ENCODE results near the gene EDC4. TPM values are rescaled to one million over a fixed set of nuclear protein-coding genes. Genes with fewer than 3 reads are reported as not detected.

The EDC4 gene
- total and polyA plus RNA-seq, 2 of the 13 experiments (the other 11 are each of a cell fraction or from before 2014, with no cell fraction given): 51.4 to 59.1 TPM

DNA sequence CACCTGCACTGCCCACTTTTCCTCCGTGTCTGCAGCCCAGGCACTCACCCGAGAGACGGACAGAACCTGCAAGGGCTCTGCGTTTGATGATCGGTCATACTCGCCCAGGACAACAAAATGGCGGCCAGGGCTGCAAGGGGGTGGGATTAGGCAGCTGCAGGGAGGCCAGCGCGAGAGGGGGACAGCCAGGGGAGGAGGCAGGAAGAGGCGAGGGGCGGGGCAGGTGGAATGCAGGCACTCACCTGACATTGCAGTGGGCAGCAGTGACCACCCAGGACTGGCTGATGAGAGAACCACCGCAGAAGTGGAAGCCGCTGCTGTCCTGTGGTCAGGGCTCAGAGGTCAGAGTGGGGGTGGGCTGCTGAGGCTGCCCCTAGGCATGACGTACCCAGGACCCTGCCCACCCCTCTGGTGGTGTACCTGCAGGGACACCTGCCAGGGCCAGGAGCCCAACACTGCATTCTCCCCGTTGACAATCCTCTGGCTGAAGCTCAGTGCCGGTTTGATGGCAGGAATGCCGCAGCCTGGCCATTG is 57.9 kb downstream of the EDC4 start:
- WGBS (ENCODE audit: low lambda C conversion rate): 96% methylated on average over 14 of the region's 17 CpGs
- ChIA-PET CTCF (ENCODE audit: low intra/inter-chr PET ratio, low total read pairs) (interaction anchor here (5.5 kb wide), 1 partner anchor 46 kb away, joined by 63 read pairs; the partner anchor contains the start of gene NRN1L), POLR2A (interaction anchor here (1.2 to 2.4 kb wide), 3 partner anchors 13 to 37 kb away, joined by 3 to 8 read pairs (median 4); partner anchors contain the start of gene LCAT)
- H3K36me3 ChIP-seq (replicated peaks in 1 of 2; ENCODE audit: control insufficient read depth in 1 of 2, insufficient read depth in 2 of 2, low read length in 2 of 2): peaks cover 18 to 27% of the 10 kb centered on the region in 2 experiments
- no peak overlapping the region for H3K9ac ChIP-seq (ENCODE audit: insufficient read depth, low read depth, low read length)
- in situ Hi-C loops (cut with HindIII; ENCODE audit: extremely low pct_ligation_motif_present, low pct_unique_long_range_greater_than_20kb): loop anchor here (10.0 kb wide), 1 partner anchor 266 kb away; the partner anchor contains the start of genes ACD, C16orf86, ENKD1 and PARD6A
- no peaks in the 10 kb centered on the region for H3K9me3 ChIP-seq (ENCODE audit: low read length)
- H2AFZ ChIP-seq (ENCODE audit: low read length): no peak overlapping the region
- no TSS peak for BruUV-seq (replicated peaks)
- no peaks in the 10 kb centered on the region; a peak in 1 of 5 replicates for H3K27me3 ChIP-seq (ENCODE audit: control insufficient read depth in 1 of 2, insufficient read depth in 2 of 2, low read length in 2 of 2)
- H3K4me2 ChIP-seq (ENCODE audit: low read depth, low read length): no peak overlapping the region
- no peak overlapping the region for H3K4me3 ChIP-seq (replicated peaks in 1 of 3; ENCODE audit: insufficient read depth in 1 of 3, low read depth in 2 of 3, low read length in 3 of 3)
- no peaks in the 10 kb centered on the region; the same call in 1 of the 2 replicates for H4K20me1 ChIP-seq (ENCODE audit: insufficient read depth, low read length)
- FAIRE-seq (no peak), DNase-seq (ENCODE audit: low spot score) (no peak), ATAC-seq (no peak)
- no peak overlapping the region for H3K27ac ChIP-seq (ENCODE audit: extremely low read length, insufficient read depth, low read length)
- peaks cover 19% of the 10 kb centered on the region for H3K4me1 ChIP-seq (ENCODE audit: insufficient read depth, low read length)
- TF ChIP-seq ARID4A (CRISPR knock-in tag; IDR thresholded peaks at IDR 0.05; ENCODE audit: borderline replicate concordance) (no peak), ZNF333 (CRISPR knock-in tag; IDR thresholded peaks at IDR 0.05; ENCODE audit: borderline replicate concordance) (no peak), RELA (CRISPR knock-in tag; IDR thresholded peaks at IDR 0.05) (no peak), GFI1 (CRISPR knock-in tag; IDR thresholded peaks at IDR 0.05; ENCODE audit: borderline replicate concordance) (no peak), AGO2 (optimal IDR thresholded peaks at IDR 0.05; ENCODE audit: low read depth, low read length) (peak; percentile 87), AGO1 (IDR thresholded peaks at IDR 0.05; ENCODE audit: low read depth, low read length, poor library complexity, severe bottlenecking) (peak; percentile 7), KAT7 (CRISPR knock-in tag; IDR thresholded peaks at IDR 0.05; ENCODE audit: borderline replicate concordance) (no peak), ZNF136 (CRISPR knock-in tag; IDR thresholded peaks at IDR 0.05; ENCODE audit: low read depth) (no peak), MED8 (CRISPR knock-in tag; IDR thresholded peaks at IDR 0.05; ENCODE audit: insufficient replicate concordance) (no peak), NR3C1 (CRISPR knock-in tag; IDR thresholded peaks at IDR 0.05) (no peak)
- TF ChIP-seq, protein P1, sequence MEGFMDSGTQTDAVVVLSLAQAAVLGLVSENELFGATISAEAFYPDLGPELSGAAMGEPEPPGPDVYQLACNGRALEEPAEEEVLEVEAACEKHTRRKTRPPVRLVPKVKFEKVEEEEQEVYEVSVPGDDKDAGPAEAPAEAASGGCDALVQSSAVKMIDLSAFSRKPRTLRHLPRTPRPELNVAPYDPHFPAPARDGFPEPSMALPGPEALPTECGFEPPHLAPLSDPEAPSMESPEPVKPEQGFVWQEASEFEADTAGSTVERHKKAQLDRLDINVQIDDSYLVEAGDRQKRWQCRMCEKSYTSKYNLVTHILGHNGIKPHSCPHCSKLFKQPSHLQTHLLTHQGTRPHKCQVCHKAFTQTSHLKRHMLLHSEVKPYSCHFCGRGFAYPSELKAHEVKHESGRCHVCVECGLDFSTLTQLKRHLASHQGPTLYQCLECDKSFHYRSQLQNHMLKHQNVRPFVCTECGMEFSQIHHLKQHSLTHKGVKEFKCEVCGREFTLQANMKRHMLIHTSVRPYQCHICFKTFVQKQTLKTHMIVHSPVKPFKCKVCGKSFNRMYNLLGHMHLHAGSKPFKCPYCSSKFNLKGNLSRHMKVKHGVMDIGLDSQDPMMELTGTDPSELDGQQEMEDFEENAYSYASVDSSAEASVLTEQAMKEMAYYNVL (CRISPR knock-in tag; IDR thresholded peaks at IDR 0.05; ENCODE audit: borderline replicate concordance): no peak
- intact Hi-C loops (cut with micrococcal nuclease; ENCODE audit: unreplicated experiment): no loop called here
- peaks cover 6% of the 10 kb centered on the region for H3K79me2 ChIP-seq (ENCODE audit: insufficient read depth, low read length)
